Measurements from ENCODE around the gene FAM193B. TPM values are rescaled to one million over a fixed set of nuclear protein-coding genes. Genes with fewer than 3 reads are reported as not detected.

The FAM193B gene
- total and polyA plus RNA-seq, 10 donors, result 86.9 to 364 (median 134) TPM

- H3K27me3 ChIP-seq (replicated peaks in 1 of 7), result peaks cover 0 to 10% (median 0%) of the 10 kb centered on the region in 7 donors
- H3K36me3 ChIP-seq, result peaks cover 0 to 41% (median 36%) of the 10 kb centered on the region in 6 donors
- H3K9me3 ChIP-seq, result no peaks in the 10 kb centered on the region
- intact Hi-C loops (cut with DNase I; ENCODE audit: low total_unique reads), result no loop called here
- peak overlapping the region in 4 of 8 donors; percentile 84 to 92 (median 90) for H3K27ac ChIP-seq
- WGBS, 5 donors, result 78 to 84% (median 81%) methylated on average over 13 of the region's 13 CpGs
- peak; percentile 69 for DNase-seq
- peaks cover 5 to 49% (median 26%) of the 10 kb centered on the region in 6 donors for H3K4me1 ChIP-seq
- TF ChIP-seq, protein P1, sequence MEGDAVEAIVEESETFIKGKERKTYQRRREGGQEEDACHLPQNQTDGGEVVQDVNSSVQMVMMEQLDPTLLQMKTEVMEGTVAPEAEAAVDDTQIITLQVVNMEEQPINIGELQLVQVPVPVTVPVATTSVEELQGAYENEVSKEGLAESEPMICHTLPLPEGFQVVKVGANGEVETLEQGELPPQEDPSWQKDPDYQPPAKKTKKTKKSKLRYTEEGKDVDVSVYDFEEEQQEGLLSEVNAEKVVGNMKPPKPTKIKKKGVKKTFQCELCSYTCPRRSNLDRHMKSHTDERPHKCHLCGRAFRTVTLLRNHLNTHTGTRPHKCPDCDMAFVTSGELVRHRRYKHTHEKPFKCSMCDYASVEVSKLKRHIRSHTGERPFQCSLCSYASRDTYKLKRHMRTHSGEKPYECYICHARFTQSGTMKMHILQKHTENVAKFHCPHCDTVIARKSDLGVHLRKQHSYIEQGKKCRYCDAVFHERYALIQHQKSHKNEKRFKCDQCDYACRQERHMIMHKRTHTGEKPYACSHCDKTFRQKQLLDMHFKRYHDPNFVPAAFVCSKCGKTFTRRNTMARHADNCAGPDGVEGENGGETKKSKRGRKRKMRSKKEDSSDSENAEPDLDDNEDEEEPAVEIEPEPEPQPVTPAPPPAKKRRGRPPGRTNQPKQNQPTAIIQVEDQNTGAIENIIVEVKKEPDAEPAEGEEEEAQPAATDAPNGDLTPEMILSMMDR (IDR thresholded peaks at IDR 0.05 in 8 of 11, conservative IDR thresholded peaks at IDR 0.05 in 3 of 11), result no peak
- TF ChIP-seq POLR2AphosphoS5 (IDR thresholded peaks at IDR 0.05), result no peak
- TF ChIP-seq POLR2A (IDR thresholded peaks at IDR 0.05), result no peak
- H3K4me3 ChIP-seq, result peak overlapping the region; percentile 76 to 98 (median 92)
Measured at GRCh38 chr5:177592905-177593304, 38.5 kb upstream of the FAM193B start.

DNA sequence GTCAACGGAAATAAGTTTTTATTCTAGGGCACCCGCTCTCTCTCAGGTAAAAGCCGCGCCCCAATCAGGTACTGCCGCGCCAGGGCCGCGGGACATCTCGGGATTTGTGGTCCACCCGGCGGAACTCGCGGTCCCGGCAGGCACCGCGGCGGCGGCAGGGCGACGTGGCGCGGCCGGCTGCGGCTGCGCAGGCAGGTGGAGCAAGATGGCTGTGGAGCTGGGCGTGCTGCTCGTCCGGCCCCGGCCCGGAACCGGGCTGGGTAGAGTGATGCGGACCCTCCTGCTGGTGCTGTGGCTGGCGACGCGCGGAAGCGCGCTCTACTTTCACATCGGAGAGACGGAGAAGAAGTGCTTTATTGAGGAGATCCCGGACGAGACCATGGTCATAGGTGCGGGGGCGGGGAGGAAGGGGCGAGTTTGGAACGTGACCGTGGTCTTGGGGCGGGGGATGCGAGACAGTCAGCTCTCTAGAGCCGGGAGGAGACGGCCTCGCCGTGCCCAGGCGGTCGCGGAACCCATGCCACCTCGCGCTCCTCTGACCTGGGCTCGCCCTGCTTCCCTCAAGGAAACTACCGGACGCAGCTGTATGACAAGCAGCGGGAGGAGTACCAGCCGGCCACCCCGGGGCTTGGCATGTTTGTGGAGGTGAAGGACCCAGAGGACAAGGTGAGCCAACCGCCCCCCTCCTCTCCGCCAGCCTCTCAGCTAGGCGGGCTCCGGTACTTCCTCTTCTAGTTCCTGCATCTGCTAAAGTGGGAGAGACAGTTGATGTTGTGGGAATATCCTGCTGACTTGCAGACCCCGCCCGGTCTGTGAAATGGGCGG is 37.9 kb upstream of the FAM193B start, which contains the start of gene TMED9:
TMED9 (plus strand) TSS at position 194 of the 825 bp plus-strand sequence; CDS start at position 206, 12 bp downstream.
- intact Hi-C loops (cut with DNase I; ENCODE audit: low total_unique reads), result no loop called here
- H3K4me1 ChIP-seq, result peaks cover 5 to 49% (median 26%) of the 10 kb centered on the region in 6 donors
- peaks cover 0 to 10% (median 0%) of the 10 kb centered on the region in 7 donors for H3K27me3 ChIP-seq (replicated peaks in 1 of 7)
- peak; percentile 98 for DNase-seq
- TF ChIP-seq POLR2A (IDR thresholded peaks at IDR 0.05), result peak; percentile 43 to 82 (median 52)
- TF ChIP-seq POLR2AphosphoS5 (IDR thresholded peaks at IDR 0.05), result peak; percentile 95 to 97 (median 96)
- TF ChIP-seq, protein P1 (IDR thresholded peaks at IDR 0.05 in 8 of 11, conservative IDR thresholded peaks at IDR 0.05 in 3 of 11), result peak in 8 of 11 experiments; percentile 10 to 61 (median 38)
- H3K36me3 ChIP-seq, result peaks cover 0 to 41% (median 36%) of the 10 kb centered on the region in 6 donors
- WGBS, 5 donors, result 0 to 1% (median 1%) methylated on average over 47 to 71 of the region's 71 CpGs
- H3K9me3 ChIP-seq, result no peaks in the 10 kb centered on the region
- H3K27ac ChIP-seq, result peak within 1 kb of the TSS; percentile 62 to 92 (median 85)
- H3K4me3 ChIP-seq, result peak within 1 kb of the TSS; percentile 76 to 98 (median 92)

DNA sequence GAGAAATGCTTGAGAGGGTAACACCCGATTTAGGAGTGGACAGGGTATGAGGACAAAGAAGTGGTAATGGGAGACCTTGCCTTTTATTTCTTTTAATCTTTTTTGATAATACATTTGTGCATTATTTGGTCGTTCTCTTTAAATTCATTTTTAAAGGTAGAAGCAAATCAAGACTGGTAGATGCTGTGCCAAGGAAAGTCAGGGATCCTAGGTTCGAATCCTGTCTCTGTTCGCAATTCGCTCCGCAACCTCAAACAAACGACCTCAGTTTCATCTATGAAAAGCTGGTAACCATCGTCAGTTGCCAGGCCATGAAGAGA is 37.3 kb upstream of the FAM193B start:
- Histone ChIP-seq H3K9me3 (no peaks in the 10 kb centered on the region), H3K27ac (peak overlapping the region in 7 of 8 donors; percentile 62 to 92 (median 86)), H3K4me1 (peaks cover 5 to 55% (median 30%) of the 10 kb centered on the region in 6 donors), H3K27me3 (replicated peaks in 1 of 7) (peaks cover 0 to 10% (median 0%) of the 10 kb centered on the region in 7 donors), H3K36me3 (peaks cover 0 to 36% (median 35%) of the 10 kb centered on the region in 6 donors), H3K4me3 (peak overlapping the region; percentile 76 to 98 (median 92))
- DNase-seq, result no peak
- WGBS, 5 donors, result 15 to 24% (median 17%) methylated on average over 8 of the region's 8 CpGs
- TF ChIP-seq POLR2A (IDR thresholded peaks at IDR 0.05) (no peak), POLR2AphosphoS5 (IDR thresholded peaks at IDR 0.05) (no peak)
- TF ChIP-seq, protein P1 (IDR thresholded peaks at IDR 0.05 in 8 of 11, conservative IDR thresholded peaks at IDR 0.05 in 3 of 11), result no peak
- intact Hi-C loops (cut with DNase I; ENCODE audit: low total_unique reads), result no loop called here

GRCh38 chr5:177590406-177590805 is 36.0 kb upstream of the FAM193B start:
- H3K27me3 ChIP-seq (replicated peaks in 1 of 7), result peaks cover 0 to 10% (median 0%) of the 10 kb centered on the region in 7 donors
- no peak overlapping the region for H3K4me3 ChIP-seq
- no peak for DNase-seq
- intact Hi-C loops (cut with DNase I; ENCODE audit: low total_unique reads), result no loop called here
- TF ChIP-seq POLR2AphosphoS5 (IDR thresholded peaks at IDR 0.05) (no peak), POLR2A (IDR thresholded peaks at IDR 0.05) (no peak)
- TF ChIP-seq, protein P1 (IDR thresholded peaks at IDR 0.05 in 8 of 11, conservative IDR thresholded peaks at IDR 0.05 in 3 of 11), result no peak
- peaks cover 5 to 53% (median 33%) of the 10 kb centered on the region in 6 donors for H3K4me1 ChIP-seq
- 78 to 88% (median 86%) methylated on average over 1 of the region's 1 CpG for WGBS, 5 donors
- H3K36me3 ChIP-seq, result peaks cover 0 to 24% (median 22%) of the 10 kb centered on the region in 6 donors
- H3K27ac ChIP-seq, result no peak overlapping the region
- H3K9me3 ChIP-seq, result no peaks in the 10 kb centered on the region
